HL-60 (cell line): ENCODE data around the gene KCNAB1.

Source experiments
- DNase-seq, 2 experiments: peaks; one replicate each; pipeline ENCODE4 v3.0.0-alpha.2; 2010 to 2020; ENCODE audit warnings: low read depth in 1 of 2, low spot score in 1 of 2
- H3K27ac ChIP-seq: fragments of 250-450 bp; sonication (Bioruptor Pico); replicated peaks from 2 replicates; pipeline ENCODE4 v1.5.1; 2020; ENCODE audit warnings: mild to moderate bottlenecking, moderate library complexity
- H3K27me3 ChIP-seq: fragments of 250-450 bp; sonication (Bioruptor Pico); 2 replicates; pipeline ENCODE4 v1.5.1; 2021; ENCODE audit warnings: mild to moderate bottlenecking, moderate library complexity; ENCODE audit not compliant: insufficient read depth, poor library complexity, severe bottlenecking
- H3K4me3 ChIP-seq: replicated peaks from 2 replicates; pipeline ENCODE4 v1.5.1; 2011; ENCODE audit warnings: mild to moderate bottlenecking, control low read depth, low read length; ENCODE audit not compliant: insufficient read depth
- CTCF ChIP-seq: IDR thresholded peaks from one replicate; pipeline ENCODE4 v1.5.1; 2011; ENCODE audit warnings: low read length, control low read depth, inconsistent platforms; ENCODE audit not compliant: insufficient read depth
- GABPA ChIP-seq: IDR thresholded peaks from 2 replicates; pipeline ENCODE4 v1.6.1; 2012; ENCODE audit warnings: low read depth
- POLR2AphosphoS5 ChIP-seq: IDR thresholded peaks from 2 replicates; pipeline ENCODE4 v1.6.1; 2012; ENCODE audit warnings: low read depth
- REST ChIP-seq: IDR thresholded peaks from 2 replicates; pipeline ENCODE4 v1.6.1; 2012; ENCODE audit warnings: low read depth; ENCODE audit not compliant: insufficient replicate concordance
- SPI1 ChIP-seq: IDR thresholded peaks from 2 replicates; pipeline ENCODE4 v1.6.1; 2012; ENCODE audit warnings: low read depth, mild to moderate bottlenecking, borderline replicate concordance

Gene KCNAB1

GRCh38 chr3:156353563-156353962, 233.2 kb downstream of the KCNAB1 start:
- TF ChIP-seq SPI1 (no peak), CTCF (no peak), GABPA (no peak), REST (no peak), POLR2AphosphoS5 (no peak)
- Histone ChIP-seq H3K4me3 (no peak overlapping the region), H3K27me3 (peaks cover under 1% of the 10 kb centered on the region), H3K27ac (no peak overlapping the region)
- no peak for DNase-seq

- H3K27ac ChIP-seq: no peak overlapping the region
- DNase-seq: no peak
- TF ChIP-seq CTCF (no peak), SPI1 (no peak), GABPA (no peak), REST (no peak), POLR2AphosphoS5 (no peak)
- H3K4me3 ChIP-seq: no peak overlapping the region
- no peaks in the 10 kb centered on the region for H3K27me3 ChIP-seq
Observed at GRCh38 chr3:156356537-156357363, 236.4 kb downstream of the KCNAB1 start.

GRCh38 chr3:156358232-156358631, 237.9 kb downstream of the KCNAB1 start:
- Histone ChIP-seq H3K27me3 (no peaks in the 10 kb centered on the region), H3K4me3 (no peak overlapping the region), H3K27ac (no peak overlapping the region)
- no peak for DNase-seq
- TF ChIP-seq POLR2AphosphoS5 (no peak), REST (no peak), GABPA (no peak), CTCF (no peak), SPI1 (no peak)
